Measurements from ENCODE around the gene PRR3.

PRR3 gene

GRCh38 chr6:30573113-30573512, 16.0 kb downstream of the PRR3 start:
- no peak for DNase-seq

DNA sequence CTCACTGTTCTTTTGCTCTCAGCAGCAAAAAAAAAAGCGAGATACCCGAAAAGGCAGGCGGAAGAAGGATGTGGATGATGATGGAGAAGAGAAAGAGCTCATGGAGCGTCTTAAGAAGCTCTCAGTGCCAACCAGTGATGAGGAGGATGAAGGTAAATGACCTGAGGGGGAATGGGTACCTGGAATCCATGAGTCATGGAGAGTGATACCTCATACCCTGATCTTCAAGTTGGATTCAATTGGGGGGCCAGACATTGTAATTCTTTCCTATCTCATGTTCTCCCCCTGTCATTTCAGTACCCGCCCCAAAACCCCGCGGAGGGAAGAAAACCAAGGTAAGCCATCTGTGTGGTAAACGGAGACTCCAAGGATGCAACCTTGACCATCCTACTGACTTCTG, 21.0 kb downstream of the PRR3 start:
- DNase-seq: no peak

DNA sequence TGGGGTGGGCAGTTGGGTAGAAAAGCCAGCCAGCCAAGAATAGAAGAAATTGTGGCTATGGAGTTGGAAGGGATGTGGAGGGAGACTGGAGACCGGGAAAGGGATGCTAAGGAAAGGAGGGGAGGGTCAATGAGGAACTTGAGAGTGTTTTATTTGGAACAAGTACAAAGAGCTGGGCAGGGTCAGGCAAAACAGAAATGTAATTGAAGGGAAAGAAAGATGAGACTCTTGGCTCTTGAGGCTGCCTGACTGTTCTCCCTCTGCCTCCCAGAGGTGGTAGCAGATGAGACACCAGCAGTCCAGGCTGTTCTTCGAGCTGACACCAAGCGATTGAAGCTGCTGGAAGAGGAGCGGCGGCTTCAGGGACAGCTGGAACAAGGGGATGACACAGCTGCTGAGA, 26.8 kb downstream of the PRR3 start:
- no peak for DNase-seq

DNA sequence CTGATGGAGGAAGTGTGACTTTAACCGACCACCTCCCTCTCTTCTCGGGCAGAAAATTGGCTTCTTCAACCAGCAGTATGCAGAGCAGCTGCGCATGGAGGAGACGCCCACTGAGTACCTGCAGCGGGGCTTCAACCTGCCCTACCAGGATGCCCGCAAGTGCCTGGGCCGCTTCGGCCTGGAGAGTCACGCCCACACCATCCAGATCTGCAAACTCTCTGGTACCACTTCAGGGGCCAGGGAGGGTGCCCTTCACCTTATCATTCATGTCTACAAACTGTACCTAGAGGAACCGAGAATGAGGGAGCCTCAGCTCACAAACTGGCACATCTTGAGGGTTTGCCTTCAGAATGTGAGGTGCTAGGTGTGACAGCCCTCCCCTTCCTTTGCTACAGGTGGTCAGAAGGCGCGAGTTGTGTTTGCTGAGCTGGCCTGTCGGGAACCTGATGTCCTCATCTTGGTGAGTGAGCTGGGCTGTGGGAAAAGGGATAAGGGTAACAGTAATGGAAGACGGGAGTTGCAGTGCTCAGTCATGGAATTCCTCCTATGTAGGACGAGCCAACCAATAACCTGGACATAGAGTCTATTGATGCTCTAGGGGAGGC, 32.8 kb downstream of the PRR3 start:
- no peak for DNase-seq

GRCh38 chr6:30590509-30590908, 33.4 kb downstream of the PRR3 start:
- DNase-seq: no peak

GRCh38 chr6:30591008-30591407, 33.9 kb downstream of the PRR3 start:
- no peak for DNase-seq

DNA sequence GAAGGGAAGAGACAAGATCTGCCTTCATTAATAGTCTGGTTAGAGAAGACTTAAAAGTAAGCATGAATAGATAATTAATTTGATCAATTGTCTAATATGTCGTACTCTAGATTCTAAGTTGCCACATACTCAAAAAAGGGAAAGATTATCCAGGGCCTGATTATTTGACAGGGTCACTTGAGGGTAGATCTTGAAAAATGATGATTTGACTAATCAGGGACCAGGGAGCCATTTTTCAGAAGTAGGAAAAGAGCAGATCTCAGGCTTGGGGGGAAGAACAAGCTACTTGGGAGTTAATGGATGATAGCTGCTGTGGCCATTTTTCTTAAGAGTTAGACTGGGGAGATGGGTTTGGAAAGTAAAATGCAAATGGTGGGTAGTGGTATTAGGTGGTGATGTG, 35.2 kb downstream of the PRR3 start:
- no peak for DNase-seq

- peak; percentile 74 for DNase-seq
Observed at GRCh38 chr6:30597315-30598144, 40.4 kb downstream of the PRR3 start.

GRCh38 chr6:30598912-30599624, 42.0 kb downstream of the PRR3 start:
- DNase-seq: no peak

GRCh38 chr6:30599625-30600324, 42.7 kb downstream of the PRR3 start:
- no peak for DNase-seq

DNA sequence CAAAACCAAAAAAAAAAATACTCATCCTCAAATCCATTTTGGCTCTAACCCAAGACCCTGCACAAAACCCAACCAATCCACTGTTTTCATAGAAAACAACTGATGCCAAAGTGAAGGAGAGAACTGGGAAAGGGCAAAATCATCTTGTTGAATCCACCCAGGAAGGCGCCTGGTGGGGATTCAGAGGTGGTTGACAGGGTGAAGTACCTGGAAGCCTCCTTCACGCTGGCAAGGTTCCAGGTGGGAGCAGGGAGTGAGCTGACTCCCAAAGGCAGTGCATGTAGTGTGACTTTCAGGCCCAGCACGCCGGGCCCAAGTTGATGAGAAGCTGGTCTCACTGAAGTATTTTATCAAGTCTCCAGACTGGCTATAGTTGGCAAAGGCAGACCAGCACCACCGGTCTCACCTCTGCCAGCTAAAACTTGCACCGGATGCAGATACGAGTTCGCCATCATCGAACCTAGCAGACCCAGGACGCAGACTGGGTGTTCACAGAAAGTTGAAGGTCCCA, 43.4 kb downstream of the PRR3 start:
- DNase-seq: no peak

DNA sequence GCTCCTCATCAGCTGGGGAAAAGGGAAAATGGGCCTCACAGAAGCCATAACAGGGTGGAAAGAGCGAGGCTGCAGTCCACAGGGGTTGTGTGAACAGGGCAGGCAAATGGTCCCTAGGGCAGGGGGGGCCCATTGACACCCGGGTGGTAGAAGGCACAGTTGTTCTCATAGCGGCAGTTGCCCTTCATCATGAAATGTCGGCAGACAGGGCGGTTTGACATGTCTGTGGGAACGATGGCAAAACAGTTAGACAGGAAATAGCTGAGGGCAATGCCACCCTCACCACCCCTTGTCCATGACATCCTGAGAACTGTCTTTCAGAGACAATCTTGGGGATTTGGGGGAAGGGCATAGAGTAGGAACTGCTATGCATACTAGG, 44.3 kb downstream of the PRR3 start:
- no peak for DNase-seq

DNA sequence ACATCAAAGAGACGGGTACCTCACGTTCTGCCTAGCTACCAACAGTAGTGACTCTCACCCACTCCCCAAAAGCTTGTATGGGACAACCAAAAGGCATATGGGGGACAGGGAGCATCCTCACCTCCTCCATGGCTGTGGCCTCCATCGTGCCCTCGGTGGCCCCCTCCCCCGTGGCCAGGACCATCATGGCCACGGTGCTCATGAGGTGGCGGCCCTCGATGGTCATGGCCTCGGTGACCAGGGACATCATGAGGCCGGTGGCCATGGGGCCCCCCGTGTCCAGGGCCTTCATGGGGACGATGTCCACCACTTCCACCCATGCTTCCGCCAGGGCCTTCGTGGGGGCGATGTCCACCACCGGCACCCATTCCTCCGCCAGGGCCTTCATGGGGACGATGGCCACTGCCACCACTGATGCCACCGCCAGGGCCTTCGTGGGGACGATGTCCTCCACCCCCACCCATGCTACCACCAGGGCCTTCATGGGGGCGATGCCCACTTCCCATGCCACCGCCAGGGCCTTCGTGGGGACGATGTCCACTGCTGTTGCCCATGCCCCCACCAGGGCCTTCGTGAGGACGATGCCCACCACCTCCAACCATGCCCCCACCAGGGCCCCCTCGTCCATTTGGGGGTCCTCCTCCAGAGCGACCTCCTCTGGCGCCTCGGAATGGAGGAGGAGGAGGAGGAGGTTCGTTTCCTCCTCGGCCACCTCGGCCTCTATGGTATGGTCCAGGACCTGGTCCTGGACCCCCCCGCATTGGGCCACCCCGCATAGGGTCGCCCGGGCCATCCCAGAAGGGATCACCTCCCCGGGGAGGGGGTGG, 44.9 kb downstream of the PRR3 start:
- DNase-seq: no peak

DNA sequence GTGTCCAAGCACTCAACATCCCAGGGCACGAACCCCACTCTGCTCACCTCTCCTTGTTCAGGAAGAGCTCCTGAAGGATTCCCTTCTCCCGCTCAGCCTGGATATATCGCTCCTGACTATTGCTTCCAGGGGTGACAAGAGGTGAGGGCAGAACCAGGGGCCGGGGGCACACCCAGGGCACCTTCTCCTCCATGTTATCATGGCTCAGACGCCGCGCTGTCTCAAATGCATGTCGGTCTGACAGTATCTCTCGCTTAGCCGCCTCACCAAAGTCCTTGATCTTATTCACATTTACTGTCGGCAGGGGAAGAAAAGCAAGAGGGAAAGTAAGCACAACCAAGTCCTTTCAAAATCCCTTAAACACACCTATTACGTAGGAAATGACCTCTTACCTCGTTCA, 46.9 kb downstream of the PRR3 start:
- no peak for DNase-seq

DNA sequence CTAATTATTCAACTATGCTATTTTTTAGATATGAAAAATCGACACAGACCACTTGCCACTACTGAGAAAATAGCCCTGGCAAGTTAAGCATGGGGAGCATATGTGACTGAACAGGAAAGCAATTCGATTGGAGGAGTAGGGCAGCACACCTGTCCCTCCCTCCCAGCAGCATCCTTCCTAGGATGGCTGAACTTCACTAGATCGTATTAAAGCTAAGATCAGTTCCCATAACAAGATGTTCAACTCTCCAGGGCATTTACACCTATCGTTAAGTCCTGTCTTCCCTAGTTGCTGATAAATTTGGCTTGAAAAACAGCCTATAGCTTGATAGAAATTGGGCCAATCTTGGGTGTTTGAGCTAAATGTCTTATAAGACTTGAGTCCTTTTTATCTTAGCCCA, 53.0 kb downstream of the PRR3 start:
- no peak for DNase-seq

GRCh38 chr6:30611150-30611855, 54.2 kb downstream of the PRR3 start:
- DNase-seq: no peak

GRCh38 chr6:30611856-30612194, 54.7 kb downstream of the PRR3 start:
- no peak for DNase-seq

DNA sequence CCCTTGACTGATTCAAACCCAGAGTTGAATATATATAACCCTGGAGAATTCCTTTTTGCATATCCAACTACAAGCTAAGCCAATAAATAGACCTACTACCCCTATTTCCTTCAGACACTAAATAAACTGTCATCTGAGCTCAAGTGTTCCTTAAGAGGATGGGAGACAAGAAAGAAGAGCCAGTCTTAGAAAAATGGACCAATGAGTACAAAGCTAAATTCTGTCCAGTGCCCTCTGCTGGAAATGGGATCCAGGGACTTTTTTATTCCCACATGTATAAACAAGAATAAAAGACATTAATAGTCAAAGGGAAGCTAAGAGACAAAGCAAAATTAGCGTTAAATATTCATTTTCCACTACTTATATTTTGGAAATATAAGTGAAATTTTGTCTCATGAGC, 55.1 kb downstream of the PRR3 start:
- no peak for DNase-seq

GRCh38 chr6:30612687-30613248, 55.7 kb downstream of the PRR3 start:
- no peak for DNase-seq
